Epithelial cell of proximal tubule (primary cell): ENCODE data around the gene KCNE3. TPM values are rescaled to one million over a fixed set of nuclear protein-coding genes. Genes with fewer than 3 reads are reported as not detected.

ENCODE experiments used
- DNase-seq: peaks from one replicate; pipeline ENCODE4 v3.0.0-alpha.2; 2011; ENCODE audit warnings: low read depth
- H3K4me3 ChIP-seq: 2 replicates; pipeline ENCODE4 v1.5.1; 2011; ENCODE audit warnings: low read depth, mild to moderate bottlenecking, low read length
- total RNA-seq: library from RNA; depleted of rRNA; stranded (reverse); fragments of >200 nt; gene quantifications from 2 replicates; pipeline ENCODE4 v1.2.3, GENCODE V29; 2015
- TF ChIP-seq, protein P1 (sequence below): conservative IDR thresholded peaks from 2 replicates; pipeline ENCODE4 v1.5.1; 2012; ENCODE audit warnings: low read depth, mild to moderate bottlenecking, low read length

Gene KCNE3
- total RNA-seq, 1 donor from 2014 or later = 0.98 TPM

DNA sequence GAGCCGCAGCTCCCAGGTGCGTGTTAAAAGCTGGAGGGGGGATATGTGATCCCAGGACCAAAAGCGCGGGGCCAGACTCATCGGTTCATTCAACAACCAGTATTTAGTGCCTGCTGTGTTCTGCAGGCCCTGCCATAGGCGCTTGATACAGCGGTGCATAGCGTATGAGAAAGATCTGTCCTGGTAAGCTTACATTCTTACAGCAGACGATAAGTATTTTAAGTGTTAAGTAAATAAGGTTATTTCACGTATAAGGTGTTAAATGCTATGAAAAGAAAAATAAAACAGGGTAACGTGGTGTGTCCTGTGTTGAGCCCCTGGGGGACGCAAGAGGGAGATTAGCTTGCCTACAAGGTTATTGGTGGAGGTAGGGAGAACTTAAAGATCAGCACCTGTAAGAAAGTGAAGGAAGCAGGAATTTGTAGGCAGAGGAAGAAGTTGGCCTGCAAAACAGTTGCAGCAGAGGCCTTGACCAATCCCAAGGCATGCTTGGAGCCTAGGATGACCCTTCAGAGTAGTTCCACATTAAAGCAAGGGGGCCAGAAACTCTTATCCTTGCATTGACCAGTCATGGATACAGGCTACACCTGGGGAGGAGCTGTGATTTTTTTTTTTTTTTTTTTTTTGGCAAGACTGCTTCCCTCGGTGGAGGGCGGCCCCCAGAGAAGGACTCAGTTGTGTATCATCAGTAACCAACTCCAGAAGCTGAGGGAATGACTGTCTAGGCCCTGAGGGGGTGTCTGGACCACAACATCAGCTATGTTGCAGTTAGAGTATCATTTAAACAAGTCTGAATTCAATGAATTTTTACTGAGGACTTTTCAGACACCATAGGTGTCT, 26.7 kb upstream of the KCNE3 start:
- TF ChIP-seq, protein P1, sequence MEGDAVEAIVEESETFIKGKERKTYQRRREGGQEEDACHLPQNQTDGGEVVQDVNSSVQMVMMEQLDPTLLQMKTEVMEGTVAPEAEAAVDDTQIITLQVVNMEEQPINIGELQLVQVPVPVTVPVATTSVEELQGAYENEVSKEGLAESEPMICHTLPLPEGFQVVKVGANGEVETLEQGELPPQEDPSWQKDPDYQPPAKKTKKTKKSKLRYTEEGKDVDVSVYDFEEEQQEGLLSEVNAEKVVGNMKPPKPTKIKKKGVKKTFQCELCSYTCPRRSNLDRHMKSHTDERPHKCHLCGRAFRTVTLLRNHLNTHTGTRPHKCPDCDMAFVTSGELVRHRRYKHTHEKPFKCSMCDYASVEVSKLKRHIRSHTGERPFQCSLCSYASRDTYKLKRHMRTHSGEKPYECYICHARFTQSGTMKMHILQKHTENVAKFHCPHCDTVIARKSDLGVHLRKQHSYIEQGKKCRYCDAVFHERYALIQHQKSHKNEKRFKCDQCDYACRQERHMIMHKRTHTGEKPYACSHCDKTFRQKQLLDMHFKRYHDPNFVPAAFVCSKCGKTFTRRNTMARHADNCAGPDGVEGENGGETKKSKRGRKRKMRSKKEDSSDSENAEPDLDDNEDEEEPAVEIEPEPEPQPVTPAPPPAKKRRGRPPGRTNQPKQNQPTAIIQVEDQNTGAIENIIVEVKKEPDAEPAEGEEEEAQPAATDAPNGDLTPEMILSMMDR = peak; percentile 15
- DNase-seq = no peak
- peak overlapping the region; percentile 79 for H3K4me3 ChIP-seq

DNA sequence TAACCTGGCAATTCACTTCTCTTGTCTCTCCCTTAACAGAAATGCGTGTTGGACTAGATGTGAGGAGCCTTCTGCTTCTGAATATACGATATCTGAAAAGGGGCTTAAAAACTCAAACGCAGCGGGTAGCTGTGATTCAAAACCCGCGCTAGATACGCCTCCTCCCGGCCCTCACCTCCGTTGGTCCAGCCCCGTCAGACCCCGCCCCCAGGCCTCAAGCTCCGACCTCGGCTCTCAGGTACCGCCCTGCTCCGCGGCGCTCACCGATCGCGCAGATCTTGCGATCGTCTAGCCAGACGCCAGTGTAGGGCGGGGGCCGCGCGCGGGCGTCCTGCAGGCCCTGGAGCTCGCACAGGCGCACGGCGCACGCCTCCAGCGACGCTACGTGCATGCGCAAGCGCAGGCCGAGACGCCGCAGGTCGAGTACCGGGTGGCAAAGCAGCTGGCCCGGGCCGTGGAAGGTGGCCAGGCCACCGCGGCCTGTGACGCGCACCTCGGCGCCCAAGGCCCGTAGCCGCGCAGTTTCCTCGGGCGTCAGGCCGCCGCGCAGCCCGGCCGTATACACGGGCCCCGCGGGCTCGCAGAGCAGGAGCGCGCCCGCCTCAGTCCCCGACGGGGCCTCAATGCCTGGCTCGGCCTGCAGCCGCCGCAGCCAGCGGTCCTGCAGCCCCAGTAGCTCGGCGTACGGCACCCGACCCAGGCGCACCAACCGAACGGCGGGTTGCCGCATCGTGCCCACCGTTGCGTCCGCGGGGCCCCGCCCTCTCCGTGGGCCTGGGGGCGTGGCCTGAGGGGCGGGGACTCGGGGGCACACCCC, 25.8 kb upstream of the KCNE3 start, which contains the start of gene LIPT2:
Gene LIPT2 (minus strand): TSS at position 751 of the 817 bp plus-strand sequence. CDS start 21 bp downstream, at position 730.
- H3K4me3 ChIP-seq = peak within 1 kb of the TSS; percentile 79
- peak; percentile 46 for DNase-seq
- TF ChIP-seq, protein P1 = no peak

DNA sequence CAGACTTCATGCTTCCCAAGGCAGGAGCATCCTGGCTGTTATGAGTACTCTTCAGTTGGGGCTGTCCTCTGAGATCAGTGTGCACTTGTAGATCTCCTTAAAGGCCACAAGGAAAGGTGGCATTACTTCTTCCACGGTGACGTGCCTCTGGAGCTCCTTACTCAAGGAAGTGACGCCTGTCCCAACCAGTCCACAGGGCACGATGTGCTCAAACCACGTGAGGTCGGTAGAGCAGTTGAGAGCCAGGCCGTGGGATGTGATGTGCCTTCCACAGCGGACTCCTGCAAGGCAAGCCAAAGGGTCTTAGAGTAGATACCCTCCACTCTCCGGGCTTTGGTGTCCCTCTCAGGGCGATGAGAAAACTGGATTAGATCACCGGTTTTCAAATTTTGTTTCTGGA, 24.7 kb upstream of the KCNE3 start:
- TF ChIP-seq, protein P1 = no peak
- DNase-seq = no peak
- no peak overlapping the region for H3K4me3 ChIP-seq

DNA sequence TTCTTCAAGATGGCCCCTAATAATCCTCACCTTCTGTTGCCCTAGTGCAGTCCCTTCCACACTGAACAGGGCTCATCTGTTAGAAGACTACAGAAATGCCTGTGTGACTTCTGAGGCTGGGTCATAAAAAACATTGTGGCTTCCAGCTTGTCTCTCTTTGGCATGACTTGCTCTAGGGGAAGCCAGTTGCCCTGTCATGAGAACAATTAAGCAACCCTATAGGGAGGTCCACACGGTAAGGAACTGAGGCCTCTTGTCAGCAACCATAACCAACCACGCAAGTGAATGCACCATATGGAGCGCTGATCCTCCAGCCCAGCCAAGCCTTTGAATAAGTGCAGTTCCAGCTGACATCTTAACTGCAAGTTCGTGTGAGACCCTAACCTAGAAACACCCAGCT, 23.6 kb upstream of the KCNE3 start:
- TF ChIP-seq, protein P1 = no peak

DNA sequence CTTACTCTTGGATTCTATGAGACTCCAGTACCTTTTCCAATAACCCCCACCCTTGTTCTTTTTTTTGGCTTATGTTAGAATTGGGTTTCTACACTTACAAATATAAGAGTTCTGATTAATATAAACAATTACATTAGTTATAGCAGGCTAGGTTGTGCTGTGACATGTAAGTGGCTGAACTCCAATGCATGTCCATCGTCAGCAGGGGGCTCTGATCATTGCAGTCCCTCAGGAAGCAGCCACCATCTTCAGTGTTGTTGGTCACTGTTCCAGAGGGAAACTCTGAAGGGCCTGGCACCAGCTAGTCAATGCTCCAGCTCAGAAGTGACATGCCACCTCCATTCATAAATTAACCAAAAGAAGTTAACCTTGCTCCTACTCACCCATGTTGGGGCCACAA, 20.5 kb upstream of the KCNE3 start:
- no peak for DNase-seq
- TF ChIP-seq, protein P1 = peak; percentile 46
- no peak overlapping the region for H3K4me3 ChIP-seq

More for the DNA sequence above, 23.6 kb upstream of the KCNE3 start:
- no peak for DNase-seq
- H3K4me3 ChIP-seq = no peak overlapping the region

DNA sequence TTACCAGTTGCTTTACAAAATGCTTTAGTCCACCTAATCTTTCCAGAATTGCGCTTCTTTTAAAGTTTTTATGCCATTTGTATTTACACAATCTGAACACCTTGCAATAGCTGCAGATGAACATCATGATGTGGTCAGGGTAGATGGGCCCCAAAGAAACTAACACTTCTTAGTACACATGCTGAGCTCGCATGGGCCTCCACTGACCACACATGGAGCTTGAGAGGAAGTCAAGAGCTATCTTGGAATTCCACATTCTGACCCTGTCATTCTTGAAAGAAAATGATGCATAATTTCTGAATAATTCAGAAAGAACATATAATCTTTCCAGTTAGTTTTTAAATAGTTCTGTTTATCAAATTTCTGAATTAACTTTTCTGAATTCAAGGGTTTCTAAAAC, 18.5 kb upstream of the KCNE3 start:
- TF ChIP-seq, protein P1 = no peak
- DNase-seq = no peak
- no peak overlapping the region for H3K4me3 ChIP-seq
